Sigmoid colon (tissue), 7 donors: Measurements from ENCODE around the gene CPSF7. TPM values are rescaled to one million over a fixed set of nuclear protein-coding genes. Genes with fewer than 3 reads are reported as not detected.
"Not testable (repeated sequence)": the region's sequence is repeated elsewhere in the genome, so short reads cannot be mapped to it uniquely, and the experiment has no call there.

ENCODE experiments used
- DNase-seq: peaks from one replicate; pipeline ENCODE4 v3.0.0-alpha.2; 2019
- H3K27ac ChIP-seq, 4 donors: fragments of 200-600 bp; sonication (generic); one replicate each; pipeline ENCODE4 v1.5.1; 2016 to 2019; ENCODE audit warnings: mild to moderate bottlenecking in 1 of 4
- H3K27me3 ChIP-seq, 3 donors: fragments of 200-600 bp; sonication (generic); one replicate each; pipeline ENCODE4 v1.5.1; 2019; ENCODE audit warnings: mild to moderate bottlenecking in 1 of 3
- H3K36me3 ChIP-seq, 4 donors: fragments of 200-600 bp; sonication (generic); one replicate each; pipeline ENCODE4 v1.5.1; 2016 to 2019
- H3K4me1 ChIP-seq, 4 donors: fragments of 200-600 bp; sonication (generic); one replicate each; pipeline ENCODE4 v1.5.1; 2017 to 2019
- H3K4me3 ChIP-seq, 4 donors: fragments of 200-600 bp; sonication (generic); one replicate each; pipeline ENCODE4 v1.5.1; 2017 to 2019; ENCODE audit warnings: mild to moderate bottlenecking in 2 of 4, moderate library complexity in 1 of 4
- H3K9me3 ChIP-seq, 4 donors: fragments of 200-600 bp in 3 of 4; sonication (generic) in 3 of 4; one replicate each; pipeline versions ENCODE4 v1.5.1 to v1.6.1; 2013 to 2019
- EP300 ChIP-seq, 4 donors: sonication (generic); formaldehyde crosslinking; IDR thresholded peaks; one replicate each; pipeline ENCODE4 v1.6.1; 2017; ENCODE audit warnings: antibody characterized with exemption in 4 of 4
- POLR2A ChIP-seq, 2 donors: fragments of 450-650 bp; IDR thresholded peaks; one replicate each; pipeline ENCODE4 v1.6.1; 2016; ENCODE audit warnings: antibody characterized with exemption in 2 of 2, mild to moderate bottlenecking in 2 of 2, moderate library complexity in 2 of 2
- POLR2AphosphoS5 ChIP-seq, 4 donors: sonication (generic); formaldehyde crosslinking; IDR thresholded peaks; one replicate each; pipeline ENCODE4 v1.6.1; 2017; ENCODE audit warnings: antibody characterized with exemption in 4 of 4
- WGBS, 2 donors: extraction: QIAGEN DNeasy Blood & Tissue Kit; methylation state at CpG; one replicate each; pipeline ENCODE4 v1.1.7; 2013; 5-methylcytosine and 5-hydroxymethylcytosine counted together
- intact Hi-C: fragments of 100-400 bp; cut with DNase I; formaldehyde crosslinking; loops from one replicate; pipeline ENCODE4 v1.15.1; 2023
- polyA plus RNA-seq, 3 donors: library from polyadenylated mRNA; stranded (reverse); fragments of 200-250 nt; gene quantifications; one replicate each; pipeline ENCODE4 v1.2.3, GENCODE V29; 2013
- total RNA-seq, 4 donors: library from RNA; depleted of rRNA; stranded (reverse); fragments of >200 nt; gene quantifications; one replicate each; pipeline ENCODE4 v1.1.0, GENCODE V29; 2016
- TF ChIP-seq, protein P1 (sequence below), 4 experiments: fragments of 450-650 bp in 3 of 4; fragments of 200-600 bp in 1 of 4; IDR thresholded peaks; one replicate each; pipeline ENCODE4 v1.5.1; 2016 to 2019; ENCODE audit warnings: antibody characterized with exemption in 4 of 4, mild to moderate bottlenecking in 3 of 4, moderate library complexity in 2 of 4
- donor health status: healthy with polysubstance abuse.
- donor health status: Bipolar disorder and iron deficiency.
- donor health status: healthy.

The CPSF7 gene
- total and polyA plus RNA-seq, 7 donors: 18.0 to 48.4 (median 41.5) TPM

DNA sequence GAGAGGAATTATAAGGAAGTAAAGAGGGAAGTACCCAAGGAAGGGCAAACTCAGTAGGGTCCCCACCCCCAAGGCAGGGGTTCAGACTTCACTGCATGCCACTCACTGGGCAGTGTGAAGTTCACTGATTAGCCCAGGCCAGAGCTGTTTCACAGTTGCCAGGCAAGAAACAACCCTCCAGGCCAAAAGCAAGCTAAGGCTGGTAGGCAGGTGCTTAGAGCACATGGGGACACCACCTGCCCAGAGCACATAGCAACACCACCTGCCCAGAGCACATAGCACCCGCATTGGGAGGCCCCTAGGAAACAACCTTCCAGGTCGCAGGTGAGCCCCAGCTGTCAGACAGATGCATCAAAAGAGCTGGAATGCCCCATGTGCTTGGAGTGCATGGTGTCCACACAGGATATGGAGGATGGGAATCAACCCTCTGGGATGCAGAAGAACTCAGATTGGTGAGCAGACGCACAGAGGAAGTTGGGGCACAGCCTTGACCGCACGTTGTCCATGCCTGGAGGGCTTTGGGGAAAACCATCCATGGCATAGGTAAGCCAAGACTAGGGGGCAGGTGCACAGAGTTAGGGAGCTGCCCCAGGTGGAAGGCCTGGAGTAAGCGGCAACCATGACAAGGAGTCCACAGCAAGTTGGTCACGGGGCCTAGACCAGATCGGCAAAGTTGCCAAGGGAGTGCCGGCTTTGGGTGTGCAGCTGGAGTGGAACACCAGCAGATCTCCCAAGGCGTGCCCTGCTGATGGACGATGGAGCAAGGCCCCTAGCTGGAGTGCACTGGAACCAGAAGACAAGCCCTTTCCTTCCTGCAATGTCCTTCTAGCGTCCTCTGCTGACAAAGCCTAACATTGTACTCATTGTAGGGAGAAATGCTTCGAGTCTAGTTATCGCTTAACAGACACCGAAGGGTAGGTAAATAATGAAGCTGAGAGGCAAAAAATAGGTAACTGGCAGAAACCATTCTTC lies 45.2 kb downstream of the CPSF7 start:
- H3K4me1 ChIP-seq: peaks cover 0 to 7% (median 3%) of the 10 kb centered on the region in 4 donors
- no peak for DNase-seq
- H3K36me3 ChIP-seq: no peaks in the 10 kb centered on the region
- no peaks in the 10 kb centered on the region for H3K9me3 ChIP-seq
- TF ChIP-seq EP300 (IDR thresholded peaks at IDR 0.05) (no peak), POLR2A (IDR thresholded peaks at IDR 0.05) (no peak), POLR2AphosphoS5 (IDR thresholded peaks at IDR 0.05) (no peak)
- TF ChIP-seq, protein P1, sequence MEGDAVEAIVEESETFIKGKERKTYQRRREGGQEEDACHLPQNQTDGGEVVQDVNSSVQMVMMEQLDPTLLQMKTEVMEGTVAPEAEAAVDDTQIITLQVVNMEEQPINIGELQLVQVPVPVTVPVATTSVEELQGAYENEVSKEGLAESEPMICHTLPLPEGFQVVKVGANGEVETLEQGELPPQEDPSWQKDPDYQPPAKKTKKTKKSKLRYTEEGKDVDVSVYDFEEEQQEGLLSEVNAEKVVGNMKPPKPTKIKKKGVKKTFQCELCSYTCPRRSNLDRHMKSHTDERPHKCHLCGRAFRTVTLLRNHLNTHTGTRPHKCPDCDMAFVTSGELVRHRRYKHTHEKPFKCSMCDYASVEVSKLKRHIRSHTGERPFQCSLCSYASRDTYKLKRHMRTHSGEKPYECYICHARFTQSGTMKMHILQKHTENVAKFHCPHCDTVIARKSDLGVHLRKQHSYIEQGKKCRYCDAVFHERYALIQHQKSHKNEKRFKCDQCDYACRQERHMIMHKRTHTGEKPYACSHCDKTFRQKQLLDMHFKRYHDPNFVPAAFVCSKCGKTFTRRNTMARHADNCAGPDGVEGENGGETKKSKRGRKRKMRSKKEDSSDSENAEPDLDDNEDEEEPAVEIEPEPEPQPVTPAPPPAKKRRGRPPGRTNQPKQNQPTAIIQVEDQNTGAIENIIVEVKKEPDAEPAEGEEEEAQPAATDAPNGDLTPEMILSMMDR (IDR thresholded peaks at IDR 0.05): no peak
- no peaks in the 10 kb centered on the region for H3K27me3 ChIP-seq
- H3K27ac ChIP-seq: no peak overlapping the region
- intact Hi-C loops: loop anchor here (1.0 kb wide), 1 partner anchor 47 kb away; no protein-coding TSS in a partner anchor
- 78 to 88% methylated on average over 15 of the region's 15 CpGs for WGBS, 2 donors
- no peak overlapping the region for H3K4me3 ChIP-seq

GRCh38 chr11:61383859-61384258 lies 45.9 kb downstream of the CPSF7 start:
- H3K4me3 ChIP-seq, intact Hi-C loops, H3K9me3 ChIP-seq, H3K27me3 ChIP-seq, H3K4me1 ChIP-seq, H3K36me3 ChIP-seq, DNase-seq, H3K27ac ChIP-seq: not testable (repeated sequence)
- WGBS, 2 donors: 96% methylated on average over 5 of the region's 5 CpGs

DNA sequence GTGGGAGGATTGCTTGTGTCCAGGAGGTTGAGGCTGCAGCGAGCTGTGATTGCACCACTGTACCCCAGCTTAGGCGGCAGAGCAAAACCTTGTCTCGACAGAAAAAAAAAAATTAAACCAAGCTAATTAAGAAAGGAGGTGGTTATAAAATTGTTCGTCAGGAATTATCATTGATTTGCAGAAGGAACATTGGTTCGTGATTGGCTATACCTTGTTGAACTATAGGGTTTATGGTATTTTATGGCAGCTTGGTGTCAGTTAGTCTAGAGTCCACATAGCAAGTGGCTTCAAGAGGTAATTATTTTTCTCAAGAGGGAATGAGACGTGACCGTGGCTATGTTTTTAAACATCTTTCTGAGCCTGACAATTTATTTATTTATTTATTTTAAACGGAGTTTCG lies 48.9 kb downstream of the CPSF7 start:
- Histone ChIP-seq H3K9me3 (no peaks in the 10 kb centered on the region), H3K4me3 (no peak overlapping the region), H3K4me1 (peaks cover 0 to 6% (median 3%) of the 10 kb centered on the region in 4 donors), H3K36me3 (peaks cover 0 to 4% (median 0%) of the 10 kb centered on the region in 4 donors), H3K27ac (no peak overlapping the region), H3K27me3 (no peaks in the 10 kb centered on the region)
- WGBS, 2 donors: 26 to 79% methylated on average over 9 of the region's 9 CpGs
- no peak for DNase-seq
- TF ChIP-seq, protein P1 (IDR thresholded peaks at IDR 0.05): no peak
- TF ChIP-seq POLR2A (IDR thresholded peaks at IDR 0.05) (no peak), POLR2AphosphoS5 (IDR thresholded peaks at IDR 0.05) (no peak), EP300 (IDR thresholded peaks at IDR 0.05) (no peak)
- intact Hi-C loops: no loop called here

DNA sequence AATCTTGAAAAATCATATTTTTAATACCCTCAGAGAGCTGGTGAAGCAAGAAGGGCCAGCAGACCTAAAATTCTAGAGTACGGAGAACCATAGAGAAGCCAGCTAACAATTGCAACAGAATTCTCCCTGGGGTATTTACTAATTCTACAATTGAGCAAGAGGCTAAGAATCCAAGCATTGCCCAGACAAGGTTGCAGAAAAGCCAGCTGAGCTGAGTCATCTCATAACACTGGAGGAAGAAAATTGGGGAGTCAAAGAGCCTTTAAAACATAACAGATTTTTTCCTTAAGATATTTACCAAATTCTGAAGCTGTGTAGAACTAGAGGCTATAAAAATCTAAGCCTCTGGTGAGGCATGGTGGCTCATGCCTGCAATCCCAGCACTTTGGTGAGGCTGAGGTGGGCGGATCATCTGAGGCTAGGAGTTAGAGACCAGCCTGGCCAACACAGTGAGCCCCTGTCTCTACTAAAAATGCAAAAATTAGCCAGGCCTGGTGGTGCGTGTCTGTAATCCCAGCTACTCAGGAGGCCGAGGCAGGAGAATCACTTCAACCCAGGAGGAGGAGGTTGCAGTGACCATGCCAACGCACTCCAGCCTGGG lies 51.0 kb downstream of the CPSF7 start:
- peak; percentile 81 for DNase-seq
- 91 to 93% methylated on average over 5 of the region's 5 CpGs for WGBS, 2 donors

More for the DNA sequence above, 51.0 kb downstream of the CPSF7 start:
- intact Hi-C loops: no loop called here
- Histone ChIP-seq H3K27ac (peak overlapping the region; percentile 5 to 69 (median 47)), H3K36me3 (peaks cover 0 to 17% (median 0%) of the 10 kb centered on the region in 4 donors), H3K4me1 (no peaks in the 10 kb centered on the region), H3K27me3 (no peaks in the 10 kb centered on the region), H3K9me3 (no peaks in the 10 kb centered on the region), H3K4me3 (no peak overlapping the region)
- TF ChIP-seq POLR2A (IDR thresholded peaks at IDR 0.05) (no peak), POLR2AphosphoS5 (IDR thresholded peaks at IDR 0.05) (peak in 3 of 4 donors; percentile 34 to 61 (median 41)), EP300 (IDR thresholded peaks at IDR 0.05) (no peak)
- TF ChIP-seq, protein P1 (IDR thresholded peaks at IDR 0.05): no peak
